Vagina (tissue), 2 donors: Measurements from ENCODE around the gene SLC22A23. TPM values are rescaled to one million over a fixed set of nuclear protein-coding genes. Genes with fewer than 3 reads are reported as not detected.

Experiments
- DNase-seq, 2 donors: peaks; one replicate each; pipeline ENCODE4 v3.0.0-alpha.2; 2017; ENCODE audit errors: extremely low spot score in 2 of 2
- H3K27ac ChIP-seq: fragments of 200-600 bp; sonication (generic); one replicate; pipeline ENCODE4 v1.5.1; 2019
- H3K27me3 ChIP-seq: fragments of 200-600 bp; sonication (generic); one replicate; pipeline ENCODE4 v1.5.1; 2019
- H3K36me3 ChIP-seq, 2 donors: fragments of 200-600 bp; sonication (generic); one replicate each; pipeline ENCODE4 v1.5.1; 2017 to 2019
- H3K4me1 ChIP-seq: fragments of 200-600 bp; sonication (generic); one replicate; pipeline ENCODE4 v1.5.1; 2019
- H3K4me3 ChIP-seq, 2 donors: fragments of 200-600 bp; sonication (generic); 1 replicate in 1 of 2; 2 replicates in 1 of 2; pipeline ENCODE4 v1.5.1; 2016 to 2019
- H3K9me3 ChIP-seq: fragments of 200-600 bp; sonication (generic); one replicate; pipeline ENCODE4 v1.5.1; 2019
- POLR2A ChIP-seq, 2 donors: fragments of 450-650 bp; IDR thresholded peaks; one replicate each; pipeline ENCODE4 v1.6.1; 2017; ENCODE audit warnings: antibody characterized with exemption in 2 of 2, mild to moderate bottlenecking in 2 of 2, moderate library complexity in 2 of 2
- POLR2AphosphoS5 ChIP-seq, 2 donors: sonication (generic); formaldehyde crosslinking; IDR thresholded peaks; one replicate each; pipeline ENCODE4 v1.9.0; 2017; ENCODE audit warnings: antibody characterized with exemption in 2 of 2, mild to moderate bottlenecking in 2 of 2, low read depth in 1 of 2; ENCODE audit not compliant: insufficient read depth in 1 of 2
- intact Hi-C: fragments of 100-400 bp; cut with DNase I; formaldehyde crosslinking; loops from one replicate; pipeline ENCODE4 v1.15.1; 2023
- total RNA-seq: library from RNA; depleted of rRNA; stranded (reverse); fragments of >200 nt; gene quantifications from one replicate; pipeline ENCODE4 v1.2.3, GENCODE V29; 2016
- TF ChIP-seq, protein P1 (sequence below), 3 experiments: fragments of 450-650 bp in 2 of 3; fragments of 200-600 bp in 1 of 3; sonication (generic) in 1 of 3; IDR thresholded peaks; one replicate each; pipeline ENCODE4 v1.5.1; 2017 to 2019; ENCODE audit warnings: antibody characterized with exemption in 3 of 3, mild to moderate bottlenecking in 2 of 3, moderate library complexity in 2 of 3

The SLC22A23 gene
- total RNA-seq, 1 donor from 2014 or later = 40.5 TPM

DNA sequence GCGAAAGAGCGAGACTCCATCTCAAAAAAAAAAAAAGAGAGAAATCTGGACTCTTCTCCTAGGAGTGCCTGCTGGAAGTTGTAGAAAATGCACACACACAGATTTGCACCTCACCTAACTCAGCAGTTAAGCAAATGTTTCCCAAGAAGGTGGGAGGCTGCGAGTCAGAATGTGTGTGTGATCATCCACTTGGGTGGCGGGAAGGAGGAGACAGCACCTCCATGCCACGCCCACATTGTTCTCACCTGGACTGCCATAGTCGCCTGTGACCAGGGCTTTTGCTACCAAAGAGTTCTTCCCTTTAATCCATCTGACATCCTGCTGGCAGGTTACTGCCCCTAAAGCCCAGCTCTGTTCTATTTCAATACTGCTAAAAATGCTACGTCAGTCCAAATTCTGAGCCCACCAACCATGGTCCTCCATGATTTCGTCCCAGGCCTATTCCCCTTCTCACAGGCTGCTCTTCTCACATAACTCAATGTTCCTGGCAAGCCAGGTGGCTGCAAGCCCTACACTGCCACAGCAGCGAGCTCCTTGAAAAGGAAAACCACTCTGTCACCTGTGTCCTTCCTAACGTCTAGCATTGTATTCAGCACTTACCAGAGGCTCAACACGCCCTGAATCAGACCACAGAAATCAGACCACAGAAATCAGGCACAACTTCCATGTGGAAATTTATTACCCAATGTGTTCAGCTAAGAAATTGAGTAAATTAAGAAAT is 120.6 kb downstream of the SLC22A23 start:
- H3K4me1 ChIP-seq = peaks cover 35% of the 10 kb centered on the region
- no peaks in the 10 kb centered on the region for H3K36me3 ChIP-seq
- TF ChIP-seq POLR2AphosphoS5 (IDR thresholded peaks at IDR 0.05; ENCODE audit: insufficient read depth in 1 of 2, low read depth in 1 of 2) = no peak
- TF ChIP-seq POLR2A (IDR thresholded peaks at IDR 0.05) = no peak
- TF ChIP-seq, protein P1, sequence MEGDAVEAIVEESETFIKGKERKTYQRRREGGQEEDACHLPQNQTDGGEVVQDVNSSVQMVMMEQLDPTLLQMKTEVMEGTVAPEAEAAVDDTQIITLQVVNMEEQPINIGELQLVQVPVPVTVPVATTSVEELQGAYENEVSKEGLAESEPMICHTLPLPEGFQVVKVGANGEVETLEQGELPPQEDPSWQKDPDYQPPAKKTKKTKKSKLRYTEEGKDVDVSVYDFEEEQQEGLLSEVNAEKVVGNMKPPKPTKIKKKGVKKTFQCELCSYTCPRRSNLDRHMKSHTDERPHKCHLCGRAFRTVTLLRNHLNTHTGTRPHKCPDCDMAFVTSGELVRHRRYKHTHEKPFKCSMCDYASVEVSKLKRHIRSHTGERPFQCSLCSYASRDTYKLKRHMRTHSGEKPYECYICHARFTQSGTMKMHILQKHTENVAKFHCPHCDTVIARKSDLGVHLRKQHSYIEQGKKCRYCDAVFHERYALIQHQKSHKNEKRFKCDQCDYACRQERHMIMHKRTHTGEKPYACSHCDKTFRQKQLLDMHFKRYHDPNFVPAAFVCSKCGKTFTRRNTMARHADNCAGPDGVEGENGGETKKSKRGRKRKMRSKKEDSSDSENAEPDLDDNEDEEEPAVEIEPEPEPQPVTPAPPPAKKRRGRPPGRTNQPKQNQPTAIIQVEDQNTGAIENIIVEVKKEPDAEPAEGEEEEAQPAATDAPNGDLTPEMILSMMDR (IDR thresholded peaks at IDR 0.05) = no peak
- no peak for DNase-seq
- no peaks in the 10 kb centered on the region for H3K9me3 ChIP-seq
- H3K27ac ChIP-seq = no peak overlapping the region
- no peaks in the 10 kb centered on the region for H3K27me3 ChIP-seq
- intact Hi-C loops = no loop called here
- H3K4me3 ChIP-seq = no peak overlapping the region

DNA sequence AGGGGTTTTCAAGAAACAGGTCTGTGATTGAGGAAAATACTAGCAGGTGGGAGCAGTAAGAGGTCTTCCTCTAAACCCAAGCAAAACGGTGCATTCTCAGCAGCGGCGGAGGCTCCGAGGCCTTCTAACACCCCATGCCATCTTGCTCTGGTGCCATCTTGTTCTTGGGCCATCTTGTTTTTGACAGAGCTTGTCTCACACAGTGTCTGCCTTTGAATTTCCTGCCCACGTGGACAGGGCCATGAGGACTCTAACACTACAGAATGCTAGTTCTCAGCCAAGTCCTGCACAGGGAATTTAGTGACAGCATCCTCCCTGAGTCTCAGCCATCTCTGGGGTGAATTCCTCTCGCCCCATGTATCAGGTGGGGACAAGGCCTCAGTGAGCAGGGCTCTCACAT is 121.7 kb downstream of the SLC22A23 start:
- no peak overlapping the region for H3K27ac ChIP-seq
- intact Hi-C loops = no loop called here

DNA sequence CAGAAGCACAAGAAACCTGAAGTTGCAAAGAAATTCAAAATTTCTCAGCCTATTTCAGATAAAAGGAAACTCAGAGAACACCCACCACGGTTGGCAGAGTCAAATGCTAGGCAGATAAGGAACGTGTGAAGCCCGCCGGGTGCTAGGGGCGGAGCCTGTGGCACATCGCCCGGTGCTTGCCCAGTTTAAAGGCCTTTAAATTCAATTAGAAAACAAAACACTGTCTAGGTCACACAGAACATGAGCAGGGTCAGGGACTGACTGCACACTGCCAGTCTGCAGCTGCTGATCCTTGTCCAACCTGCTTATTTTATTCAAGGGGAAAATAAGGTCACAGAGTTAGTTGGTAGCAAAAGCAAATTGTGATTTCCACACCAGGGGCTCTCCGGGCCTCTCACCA is 122.3 kb downstream of the SLC22A23 start:
- intact Hi-C loops = no loop called here
- Histone ChIP-seq H3K27ac (no peak overlapping the region), H3K4me3 (no peak overlapping the region), H3K4me1 (peaks cover 34% of the 10 kb centered on the region), H3K9me3 (no peaks in the 10 kb centered on the region), H3K27me3 (no peaks in the 10 kb centered on the region), H3K36me3 (no peaks in the 10 kb centered on the region)
- TF ChIP-seq POLR2A (IDR thresholded peaks at IDR 0.05) = no peak
- TF ChIP-seq, protein P1 (IDR thresholded peaks at IDR 0.05) = no peak
- no peak for TF ChIP-seq POLR2AphosphoS5 (IDR thresholded peaks at IDR 0.05; ENCODE audit: insufficient read depth in 1 of 2, low read depth in 1 of 2)
- DNase-seq = no peak

More for the DNA sequence above, 121.7 kb downstream of the SLC22A23 start:
- Histone ChIP-seq H3K9me3 (no peaks in the 10 kb centered on the region), H3K36me3 (no peaks in the 10 kb centered on the region), H3K4me1 (peaks cover 35% of the 10 kb centered on the region), H3K27me3 (no peaks in the 10 kb centered on the region), H3K4me3 (no peak overlapping the region)
- DNase-seq = no peak
- TF ChIP-seq POLR2AphosphoS5 (IDR thresholded peaks at IDR 0.05; ENCODE audit: insufficient read depth in 1 of 2, low read depth in 1 of 2) = no peak
- TF ChIP-seq POLR2A (IDR thresholded peaks at IDR 0.05) = no peak
- TF ChIP-seq, protein P1 (IDR thresholded peaks at IDR 0.05) = no peak

DNA sequence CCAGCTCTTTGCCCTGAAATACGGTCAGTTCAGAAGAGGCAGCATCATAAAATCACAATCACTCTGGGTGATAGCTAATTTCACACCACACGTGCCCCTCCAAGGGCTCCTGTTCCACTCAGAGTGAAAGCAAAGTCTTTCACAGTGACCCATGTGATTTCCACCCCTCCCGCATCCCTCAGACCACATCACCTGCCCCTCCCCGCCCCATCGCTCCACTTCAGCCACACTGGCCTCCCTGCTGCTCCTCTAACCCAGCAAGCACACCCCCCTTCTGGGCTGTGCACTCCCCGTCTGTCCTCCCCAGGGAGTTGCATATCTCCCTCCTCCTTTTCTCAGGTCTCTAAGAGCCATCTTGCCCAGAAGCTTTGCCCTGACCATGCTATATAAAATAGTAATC is 123.6 kb downstream of the SLC22A23 start:
- Histone ChIP-seq H3K27ac (no peak overlapping the region), H3K36me3 (no peaks in the 10 kb centered on the region), H3K4me3 (no peak overlapping the region), H3K9me3 (no peaks in the 10 kb centered on the region), H3K27me3 (no peaks in the 10 kb centered on the region), H3K4me1 (peaks cover 22% of the 10 kb centered on the region)
- DNase-seq = no peak
- TF ChIP-seq POLR2AphosphoS5 (IDR thresholded peaks at IDR 0.05; ENCODE audit: insufficient read depth in 1 of 2, low read depth in 1 of 2) (no peak), POLR2A (IDR thresholded peaks at IDR 0.05) (no peak)
- TF ChIP-seq, protein P1 (IDR thresholded peaks at IDR 0.05) = no peak
- intact Hi-C loops = no loop called here

DNA sequence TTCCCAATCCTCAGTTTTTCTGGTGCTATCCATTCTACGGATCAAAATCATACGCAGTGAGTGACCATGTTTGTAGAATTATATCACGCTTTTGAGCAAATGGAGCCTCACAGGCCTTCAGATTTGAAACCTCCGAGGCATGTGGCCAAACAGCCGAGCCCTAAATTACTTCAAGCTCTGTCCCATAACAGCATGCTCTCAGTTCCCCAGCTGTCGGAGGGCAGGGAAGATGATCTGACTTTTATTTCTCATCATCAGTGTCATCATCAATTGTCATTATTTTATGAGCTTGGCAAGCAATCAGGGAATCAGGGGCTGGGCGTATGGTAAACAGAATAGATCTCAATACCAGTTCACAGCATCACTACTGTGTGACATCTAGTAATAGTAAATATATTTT is 124.9 kb downstream of the SLC22A23 start:
- H3K4me3 ChIP-seq = no peak overlapping the region
- H3K36me3 ChIP-seq = no peaks in the 10 kb centered on the region
- TF ChIP-seq, protein P1 (IDR thresholded peaks at IDR 0.05) = no peak
- TF ChIP-seq POLR2AphosphoS5 (IDR thresholded peaks at IDR 0.05; ENCODE audit: insufficient read depth in 1 of 2, low read depth in 1 of 2) (no peak), POLR2A (IDR thresholded peaks at IDR 0.05) (no peak)
- H3K27ac ChIP-seq = no peak overlapping the region
- intact Hi-C loops = no loop called here
- H3K27me3 ChIP-seq = no peaks in the 10 kb centered on the region
- peaks cover 13% of the 10 kb centered on the region for H3K4me1 ChIP-seq
- no peak for DNase-seq
- no peaks in the 10 kb centered on the region for H3K9me3 ChIP-seq
